Posterior cingulate gyrus (tissue), 11 donors: Measurements from ENCODE around the gene DHX35.

ENCODE experiments used
- DNase-seq, 10 donors: peaks; one replicate each; pipeline versions ENCODE4 v3.0.0 to v3.0.0-alpha.2; 2020 to 2021; ENCODE audit warnings: mixed read lengths in 3 of 10
- intact Hi-C: fragments of 100-400 bp; cut with DNase I; formaldehyde crosslinking; loops from one replicate; pipeline ENCODE4 v1.15.1; 2023

The DHX35 gene

GRCh38 chr20:39082622-39083398, 120.7 kb downstream of the DHX35 start:
- DNase-seq, result no peak
- intact Hi-C loops, result no loop called here

- intact Hi-C loops, result no loop called here
- no peak for DNase-seq
These were observed 121.6 kb downstream of the DHX35 start for GRCh38 chr20:39083761-39084160.

- intact Hi-C loops, result no loop called here
These were observed 126.9 kb downstream of the DHX35 start for GRCh38 chr20:39089029-39089428.

More at GRCh38 chr20:39089029-39089428, 126.9 kb downstream of the DHX35 start:
- DNase-seq, result no peak
